HepG2 (cell line): ENCODE measurements around the gene TPI1. TPM values are rescaled to one million over a fixed set of nuclear protein-coding genes. Genes with fewer than 3 reads are reported as not detected.

ENCODE experiments used
- ARNTL ChIP-seq: sonication (generic); formaldehyde crosslinking; IDR thresholded peaks from 2 replicates; pipeline ENCODE4 v1.4.0; 2020; ENCODE audit warnings: mild to moderate bottlenecking, missing genetic modification reagents
- BORCS8-MEF2B ChIP-seq: sonication (generic); formaldehyde crosslinking; IDR thresholded peaks from 2 replicates; pipeline ENCODE4 v1.8.0; 2022; ENCODE audit warnings: mild to moderate bottlenecking, missing genetic modification reagents
- CHD4 ChIP-seq: fragments of 200-600 bp; sonication (generic); IDR thresholded peaks from 2 replicates; pipeline ENCODE4 v1.7.0; 2017; ENCODE audit warnings: mild to moderate bottlenecking, low read length, borderline replicate concordance
- EEA1 ChIP-seq: sonication (generic); formaldehyde crosslinking; IDR thresholded peaks from 2 replicates; pipeline ENCODE4 v1.5.1; 2020; ENCODE audit warnings: mild to moderate bottlenecking, missing genetic modification reagents, borderline replicate concordance
- NKX3-1 ChIP-seq: sonication (generic); formaldehyde crosslinking; IDR thresholded peaks from 2 replicates; pipeline ENCODE4 v1.5.0; 2020; ENCODE audit warnings: missing genetic modification reagents
- PAX8 ChIP-seq: sonication (generic); formaldehyde crosslinking; IDR thresholded peaks from 2 replicates; pipeline ENCODE4 v1.8.0; 2022; ENCODE audit warnings: mild to moderate bottlenecking, missing genetic modification reagents, borderline replicate concordance
- PCBP2 ChIP-seq: fragments of 200-400 bp; formaldehyde crosslinking; optimal IDR thresholded peaks from 2 replicates; pipeline ENCODE3; 2018; ENCODE audit warnings: low read length, low read depth; ENCODE audit not compliant: poor library complexity, severe bottlenecking
- PHF5A ChIP-seq: IDR thresholded peaks from one replicate; pipeline ENCODE4 v1.6.1; 2018; ENCODE audit warnings: low read depth, missing genetic modification reagents; ENCODE audit not compliant: unreplicated experiment
- RCOR2 ChIP-seq: IDR thresholded peaks from 2 replicates; pipeline ENCODE4 v1.6.1; 2016; ENCODE audit warnings: missing biosample characterization, missing genetic modification reagents
- SALL2 ChIP-seq: sonication (generic); formaldehyde crosslinking; IDR thresholded peaks from 2 replicates; pipeline ENCODE4 v1.8.1; 2023; ENCODE audit warnings: mild to moderate bottlenecking, missing genetic modification reagents, inconsistent platforms
- SSRP1 ChIP-seq: IDR thresholded peaks from 2 replicates; pipeline ENCODE4 v1.6.1; 2016; ENCODE audit warnings: control low read depth
- TBP ChIP-seq: sonication (generic); formaldehyde crosslinking; IDR thresholded peaks from 2 replicates; pipeline ENCODE4 v1.5.0; 2020; ENCODE audit warnings: missing genetic modification reagents
- TRIM24 ChIP-seq: sonication (generic); formaldehyde crosslinking; IDR thresholded peaks from 2 replicates; pipeline ENCODE4 v1.8.0; 2022; ENCODE audit warnings: mild to moderate bottlenecking, missing genetic modification reagents
- ZBTB20 ChIP-seq: sonication (generic); formaldehyde crosslinking; IDR thresholded peaks from 2 replicates; pipeline ENCODE4 v1.8.1; 2023; ENCODE audit warnings: missing genetic modification reagents, low read depth, mild to moderate bottlenecking, borderline replicate concordance
- ZC3H13 ChIP-seq: sonication (generic); formaldehyde crosslinking; IDR thresholded peaks from 2 replicates; pipeline ENCODE4 v1.8.1; 2023; ENCODE audit warnings: mild to moderate bottlenecking, missing genetic modification reagents, moderate library complexity
- ZNF205 ChIP-seq: IDR thresholded peaks from 2 replicates; pipeline ENCODE4 v1.6.1; 2018; ENCODE audit warnings: missing biosample characterization, missing genetic modification reagents
- ZNF431 ChIP-seq: sonication (generic); formaldehyde crosslinking; IDR thresholded peaks from 2 replicates; pipeline ENCODE4 v1.9.0; 2022; ENCODE audit warnings: missing genetic modification reagents, low read depth, mild to moderate bottlenecking, borderline replicate concordance
- ZNF468 ChIP-seq: sonication (generic); formaldehyde crosslinking; IDR thresholded peaks from 2 replicates; pipeline ENCODE4 v1.8.0; 2022; ENCODE audit warnings: mild to moderate bottlenecking, moderate library complexity, missing genetic modification reagents
- ZNF530 ChIP-seq: sonication (generic); formaldehyde crosslinking; IDR thresholded peaks from 2 replicates; pipeline ENCODE4 v1.5.0; 2020; ENCODE audit warnings: low read depth, mild to moderate bottlenecking, missing genetic modification reagents
- ZNF546 ChIP-seq: sonication (generic); formaldehyde crosslinking; conservative IDR thresholded peaks from 2 replicates; pipeline ENCODE4 v1.8.1; 2023; ENCODE audit warnings: mild to moderate bottlenecking, missing genetic modification reagents
- ZNF674 ChIP-seq: sonication (generic); formaldehyde crosslinking; IDR thresholded peaks from 2 replicates; pipeline ENCODE4 v1.5.0; 2020; ENCODE audit warnings: low read depth, mild to moderate bottlenecking, missing genetic modification reagents
- ZSCAN30 ChIP-seq: sonication (generic); formaldehyde crosslinking; IDR thresholded peaks from 2 replicates; pipeline ENCODE4 v1.5.0; 2020; ENCODE audit warnings: mild to moderate bottlenecking, missing genetic modification reagents
- polyA plus RNA-seq, 8 experiments: library from polyadenylated mRNA; depleted of rRNA in 3 of 8; stranded (reverse) in 7 of 8; unstranded in 1 of 8; fragments of >200 nt; fragmentation: Illumina TruSeq in 4 of 8; extraction: Trizol in 4 of 8; gene quantifications; 2 replicates each; pipeline versions ENCODE4 v1.2.1 to v1.2.3, GENCODE V29; 2011 to 2016; ENCODE audit warnings: low read depth in 4 of 8, missing spikeins in 1 of 8, mixed read lengths in 1 of 8; ENCODE audit not compliant: insufficient read depth in 1 of 8
- total RNA-seq, 5 experiments: library from RNA; depleted of rRNA; stranded (reverse); fragments of >200 nt; fragmentation: Illumina TruSeq; extraction: Trizol; gene quantifications; 2 replicates each; pipeline ENCODE4 v1.2.3, GENCODE V29; 2016; ENCODE audit warnings: low read depth in 1 of 5
- TF ChIP-seq, protein P1 (sequence below): sonication (generic); formaldehyde crosslinking; IDR thresholded peaks from 2 replicates; pipeline ENCODE4 v1.5.0; 2020; ENCODE audit warnings: missing genetic modification reagents
- TF ChIP-seq, protein P2 (sequence below): sonication (generic); formaldehyde crosslinking; IDR thresholded peaks from 2 replicates; pipeline ENCODE4 v1.4.0; 2020; ENCODE audit warnings: missing genetic modification reagents, borderline replicate concordance
- TF ChIP-seq, protein P3 (sequence below): sonication (generic); formaldehyde crosslinking; IDR thresholded peaks from 2 replicates; pipeline ENCODE4 v1.4.0; 2020; ENCODE audit warnings: missing genetic modification reagents, mild to moderate bottlenecking, borderline replicate concordance
- TF ChIP-seq, protein P4 (sequence below): sonication (generic); formaldehyde crosslinking; IDR thresholded peaks from 2 replicates; pipeline ENCODE4 v1.5.0; 2020; ENCODE audit warnings: missing genetic modification reagents, mild to moderate bottlenecking, borderline replicate concordance

Gene TPI1
- total and polyA plus RNA-seq, 2 of the 13 experiments (the other 11 are each of a cell fraction or from before 2014, with no cell fraction given), result 945 to 2,535 TPM

- TF ChIP-seq, protein P1, sequence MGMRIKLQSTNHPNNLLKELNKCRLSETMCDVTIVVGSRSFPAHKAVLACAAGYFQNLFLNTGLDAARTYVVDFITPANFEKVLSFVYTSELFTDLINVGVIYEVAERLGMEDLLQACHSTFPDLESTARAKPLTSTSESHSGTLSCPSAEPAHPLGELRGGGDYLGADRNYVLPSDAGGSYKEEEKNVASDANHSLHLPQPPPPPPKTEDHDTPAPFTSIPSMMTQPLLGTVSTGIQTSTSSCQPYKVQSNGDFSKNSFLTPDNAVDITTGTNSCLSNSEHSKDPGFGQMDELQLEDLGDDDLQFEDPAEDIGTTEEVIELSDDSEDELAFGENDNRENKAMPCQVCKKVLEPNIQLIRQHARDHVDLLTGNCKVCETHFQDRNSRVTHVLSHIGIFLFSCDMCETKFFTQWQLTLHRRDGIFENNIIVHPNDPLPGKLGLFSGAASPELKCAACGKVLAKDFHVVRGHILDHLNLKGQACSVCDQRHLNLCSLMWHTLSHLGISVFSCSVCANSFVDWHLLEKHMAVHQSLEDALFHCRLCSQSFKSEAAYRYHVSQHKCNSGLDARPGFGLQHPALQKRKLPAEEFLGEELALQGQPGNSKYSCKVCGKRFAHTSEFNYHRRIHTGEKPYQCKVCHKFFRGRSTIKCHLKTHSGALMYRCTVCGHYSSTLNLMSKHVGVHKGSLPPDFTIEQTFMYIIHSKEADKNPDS (CRISPR knock-in tag), result no peak
- TF ChIP-seq TRIM24 (CRISPR knock-in tag) (no peak), ZBTB20 (CRISPR knock-in tag) (peak; percentile 30; the same call in 1 of the 2 replicates), ZNF468 (no peak), NKX3-1 (CRISPR knock-in tag) (peak; percentile 7; the same call in 1 of the 2 replicates), SALL2 (peak; percentile 91; the same call in 1 of the 2 replicates), RCOR2 (no peak), ZNF431 (no peak), TBP (CRISPR knock-in tag) (peak; percentile 99), SSRP1 (no peak), ZNF674 (CRISPR knock-in tag) (no peak), ZSCAN30 (CRISPR knock-in tag) (no peak), ZC3H13 (CRISPR knock-in tag) (0 out of 2 replicates have a peak, but pooled peaks have one; percentile 4), ARNTL (CRISPR knock-in tag) (peak; percentile 37; the same call in 1 of the 2 replicates), PHF5A (peak; percentile 13), CHD4 (no peak), ZNF205 (CRISPR knock-in tag) (no peak), ZNF530 (CRISPR knock-in tag) (no peak), EEA1 (CRISPR knock-in tag) (no peak), PCBP2 (no peak), PAX8 (CRISPR knock-in tag) (0 out of 2 replicates have a peak, but pooled peaks have one; percentile 56), BORCS8-MEF2B (CRISPR knock-in tag) (0 out of 2 replicates have a peak, but pooled peaks have one; percentile 43), ZNF546 (CRISPR knock-in tag) (no peak)
- TF ChIP-seq, protein P2, sequence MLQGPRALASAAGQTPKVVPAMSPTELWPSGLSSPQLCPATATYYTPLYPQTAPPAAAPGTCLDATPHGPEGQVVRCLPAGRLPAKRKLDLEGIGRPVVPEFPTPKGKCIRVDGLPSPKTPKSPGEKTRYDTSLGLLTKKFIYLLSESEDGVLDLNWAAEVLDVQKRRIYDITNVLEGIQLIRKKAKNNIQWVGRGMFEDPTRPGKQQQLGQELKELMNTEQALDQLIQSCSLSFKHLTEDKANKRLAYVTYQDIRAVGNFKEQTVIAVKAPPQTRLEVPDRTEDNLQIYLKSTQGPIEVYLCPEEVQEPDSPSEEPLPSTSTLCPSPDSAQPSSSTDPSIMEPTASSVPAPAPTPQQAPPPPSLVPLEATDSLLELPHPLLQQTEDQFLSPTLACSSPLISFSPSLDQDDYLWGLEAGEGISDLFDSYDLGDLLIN (CRISPR knock-in tag), result peak; percentile 70; the same call in 1 of the 2 replicates
- TF ChIP-seq, protein P3, sequence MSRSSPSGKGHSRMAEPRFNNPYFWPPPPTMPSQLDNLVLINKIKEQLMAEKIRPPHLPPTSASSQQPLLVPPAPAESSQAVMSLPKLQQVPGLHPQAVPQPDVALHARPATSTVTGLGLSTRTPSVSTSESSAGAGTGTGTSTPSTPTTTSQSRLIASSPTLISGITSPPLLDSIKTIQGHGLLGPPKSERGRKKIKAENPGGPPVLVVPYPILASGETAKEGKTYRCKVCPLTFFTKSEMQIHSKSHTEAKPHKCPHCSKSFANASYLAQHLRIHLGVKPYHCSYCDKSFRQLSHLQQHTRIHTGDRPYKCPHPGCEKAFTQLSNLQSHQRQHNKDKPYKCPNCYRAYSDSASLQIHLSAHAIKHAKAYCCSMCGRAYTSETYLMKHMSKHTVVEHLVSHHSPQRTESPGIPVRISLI (CRISPR knock-in tag), result no peak
- TF ChIP-seq, protein P4, sequence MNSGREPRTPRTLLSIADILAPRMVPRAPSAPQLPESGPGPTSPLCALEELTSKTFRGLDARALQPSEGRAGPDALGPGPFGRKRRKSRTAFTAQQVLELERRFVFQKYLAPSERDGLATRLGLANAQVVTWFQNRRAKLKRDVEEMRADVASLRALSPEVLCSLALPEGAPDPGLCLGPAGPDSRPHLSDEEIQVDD (CRISPR knock-in tag), result no peak
Measured at GRCh38 chr12:6851921-6852650, 15.2 kb upstream of the TPI1 start, which contains the start of gene USP5 (continued).
